H9 (cell line): Measurements from ENCODE around the gene ZBTB12. TPM values are rescaled to one million over a fixed set of nuclear protein-coding genes. Genes with fewer than 3 reads are reported as not detected.

ENCODE experiments used
- DNase-seq: peaks from one replicate; pipeline ENCODE4 v3.0.0-alpha.2; 2017
- H2AFZ ChIP-seq: one replicate; pipeline ENCODE4 v1.6.1; 2013; ENCODE audit warnings: mild to moderate bottlenecking, low read length, control low read depth, moderate library complexity
- H2AK5ac ChIP-seq: 2 replicates; pipeline ENCODE4 v1.6.1; 2013; ENCODE audit warnings: low read length, control low read depth, mixed read lengths; ENCODE audit not compliant: insufficient read length
- H2BK120ac ChIP-seq: one replicate; pipeline ENCODE4 v1.6.1; 2013; ENCODE audit warnings: low read depth, mild to moderate bottlenecking, low read length, control low read depth, inconsistent platforms; ENCODE audit not compliant: poor library complexity, severe bottlenecking
- H2BK12ac ChIP-seq: 2 replicates; pipeline ENCODE4 v1.6.1; 2013; ENCODE audit warnings: low read length, control low read depth, mixed read lengths, low read depth; ENCODE audit not compliant: insufficient read length
- H2BK15ac ChIP-seq: 2 replicates; pipeline ENCODE4 v1.6.1; 2013; ENCODE audit warnings: low read depth, low read length, control low read depth
- H2BK20ac ChIP-seq: one replicate; pipeline ENCODE4 v1.6.1; 2013; ENCODE audit warnings: low read depth, mild to moderate bottlenecking, low read length, control low read depth, inconsistent platforms; ENCODE audit not compliant: poor library complexity, severe bottlenecking
- H2BK5ac ChIP-seq: 2 replicates; pipeline ENCODE4 v1.6.1; 2013; ENCODE audit warnings: low read length, control low read depth, mixed read lengths; ENCODE audit not compliant: insufficient read length
- H3K14ac ChIP-seq: 2 replicates; pipeline ENCODE4 v1.6.1; 2013; ENCODE audit warnings: low read length, control low read depth; ENCODE audit not compliant: insufficient read depth
- H3K18ac ChIP-seq: 2 replicates; pipeline ENCODE4 v1.6.1; 2013; ENCODE audit warnings: low read depth, mild to moderate bottlenecking, mixed read lengths, low read length, control low read depth; ENCODE audit not compliant: insufficient read length
- H3K23ac ChIP-seq: 2 replicates; pipeline ENCODE4 v1.6.1; 2013; ENCODE audit warnings: low read length, control low read depth, mixed read lengths, low read depth; ENCODE audit not compliant: insufficient read length
- H3K23me2 ChIP-seq: 2 replicates; pipeline ENCODE4 v1.6.1; 2013; ENCODE audit warnings: low read depth, mild to moderate bottlenecking, mixed read lengths, low read length, control low read depth; ENCODE audit not compliant: insufficient read length, poor library complexity, severe bottlenecking
- H3K27ac ChIP-seq: 2 replicates; pipeline ENCODE4 v1.5.1; 2013; ENCODE audit warnings: low read length, control low read depth, mixed read lengths, low read depth; ENCODE audit not compliant: insufficient read length
- H3K27me3 ChIP-seq: 2 replicates; pipeline ENCODE4 v1.6.1; 2013; ENCODE audit warnings: low read length, control low read depth, inconsistent platforms; ENCODE audit not compliant: insufficient read depth
- H3K4ac ChIP-seq: 2 replicates; pipeline ENCODE4 v1.6.1; 2013; ENCODE audit warnings: low read depth, mild to moderate bottlenecking, control low read depth, inconsistent platforms, low read length, moderate library complexity
- H3K4me1 ChIP-seq: 2 replicates; pipeline ENCODE4 v1.6.1; 2013; ENCODE audit warnings: low read length, control low read depth, inconsistent platforms; ENCODE audit not compliant: insufficient read depth
- H3K4me2 ChIP-seq: 2 replicates; pipeline ENCODE4 v1.6.1; 2013; ENCODE audit warnings: low read length, control low read depth, mixed read lengths; ENCODE audit not compliant: insufficient read length, insufficient read depth
- H3K56ac ChIP-seq: 2 replicates; pipeline ENCODE4 v1.6.1; 2013; ENCODE audit warnings: low read depth, mild to moderate bottlenecking, mixed read lengths, low read length, control low read depth; ENCODE audit not compliant: insufficient read length
- H3K79me1 ChIP-seq: 2 replicates; pipeline ENCODE4 v1.6.1; 2013; ENCODE audit warnings: low read depth, mild to moderate bottlenecking, moderate library complexity, low read length, control low read depth, inconsistent platforms; ENCODE audit not compliant: insufficient read depth, poor library complexity, severe bottlenecking
- H3K79me2 ChIP-seq: 2 replicates; pipeline ENCODE4 v1.6.1; 2013; ENCODE audit warnings: low read length, control low read depth, inconsistent platforms; ENCODE audit not compliant: insufficient read depth
- H3K9ac ChIP-seq: 2 replicates; pipeline ENCODE4 v1.6.1; 2013; ENCODE audit warnings: low read length, control low read depth, mixed read lengths; ENCODE audit not compliant: insufficient read length; ENCODE audit errors: extremely low read depth
- H3K9me3 ChIP-seq: one replicate; pipeline ENCODE4 v1.6.1; 2013; ENCODE audit warnings: low read depth, low read length, inconsistent platforms; ENCODE audit not compliant: control insufficient read depth
- H3T11ph ChIP-seq: one replicate; pipeline ENCODE4 v1.6.1; 2013; ENCODE audit warnings: mild to moderate bottlenecking, low read length, control low read depth, inconsistent platforms
- H4K20me1 ChIP-seq: one replicate; pipeline ENCODE4 v1.6.1; 2013; ENCODE audit not compliant: control insufficient read depth, insufficient read length, insufficient read depth
- H4K5ac ChIP-seq: 2 replicates; pipeline ENCODE4 v1.6.1; 2013; ENCODE audit warnings: low read depth, mild to moderate bottlenecking, mixed read lengths, low read length, control low read depth; ENCODE audit not compliant: insufficient read length
- H4K8ac ChIP-seq: replicated peaks from 2 replicates; pipeline ENCODE4 v1.6.1; 2013; ENCODE audit warnings: low read length, control low read depth, mixed read lengths, low read depth; ENCODE audit not compliant: insufficient read length
- H4K91ac ChIP-seq: 2 replicates; pipeline ENCODE4 v1.6.1; 2013; ENCODE audit warnings: low read depth, mild to moderate bottlenecking, moderate library complexity, mixed read lengths, low read length, control low read depth; ENCODE audit not compliant: insufficient read length
- H3K27ac Mint-ChIP-seq, 3 experiments: 2 replicates in 2 of 3; 3 replicates in 1 of 3; pipeline ENCODE4 v1.8.0; 2020 to 2021; ENCODE audit warnings: mixed read lengths in 3 of 3, mild to moderate bottlenecking in 1 of 3, moderate library complexity in 1 of 3
- H3K27me3 Mint-ChIP-seq: 2 replicates; pipeline ENCODE4 v1.8.0; 2021; ENCODE audit warnings: low read depth, mild to moderate bottlenecking, moderate library complexity, mixed read lengths
- H3K36me3 Mint-ChIP-seq, 3 experiments: 2 replicates in 2 of 3; 3 replicates in 1 of 3; pipeline ENCODE4 v1.8.0; 2020 to 2021; ENCODE audit warnings: low read depth in 3 of 3, mixed read lengths in 3 of 3; ENCODE audit not compliant: insufficient read depth in 1 of 3
- H3K4me1 Mint-ChIP-seq, 2 experiments: 2 replicates each; pipeline ENCODE4 v1.8.0; 2020; ENCODE audit warnings: mixed read lengths in 2 of 2
- H3K4me3 Mint-ChIP-seq, 2 experiments: 2 replicates in 1 of 2; 3 replicates in 1 of 2; pipeline ENCODE4 v1.8.0; 2020 to 2021; ENCODE audit warnings: mild to moderate bottlenecking in 2 of 2, mixed read lengths in 2 of 2, moderate library complexity in 1 of 2
- H3K9me3 Mint-ChIP-seq, 2 experiments: 2 replicates in 1 of 2; 3 replicates in 1 of 2; pipeline ENCODE4 v1.8.0; 2020; ENCODE audit warnings: mild to moderate bottlenecking in 2 of 2, mixed read lengths in 2 of 2, moderate library complexity in 1 of 2
- WGBS: extraction: QIAGEN DNeasy Blood & Tissue Kit; methylation state at CpG from one replicate; pipeline ENCODE4 v1.1.7; 2013; ENCODE audit warnings: missing lambda C conversion rate, low lambda C conversion rate, mixed read lengths; ENCODE audit not compliant: insufficient read length; ENCODE audit errors: extremely low coverage; 5-methylcytosine and 5-hydroxymethylcytosine counted together
- total RNA-seq: library from RNA; stranded (reverse); gene quantifications from 2 replicates; pipeline ENCODE4 v1.2.1, GENCODE V29; 2021
- TF ChIP-seq, protein P1 (sequence below): fragments of 200-600 bp; sonication (generic); conservative IDR thresholded peaks from 3 replicates; pipeline ENCODE4 v1.8.0; 2021; ENCODE audit warnings: antibody characterized with exemption, mild to moderate bottlenecking

ZBTB12 gene
- total RNA-seq, 1 experiment from 2014 or later = 31.0 TPM

DNA sequence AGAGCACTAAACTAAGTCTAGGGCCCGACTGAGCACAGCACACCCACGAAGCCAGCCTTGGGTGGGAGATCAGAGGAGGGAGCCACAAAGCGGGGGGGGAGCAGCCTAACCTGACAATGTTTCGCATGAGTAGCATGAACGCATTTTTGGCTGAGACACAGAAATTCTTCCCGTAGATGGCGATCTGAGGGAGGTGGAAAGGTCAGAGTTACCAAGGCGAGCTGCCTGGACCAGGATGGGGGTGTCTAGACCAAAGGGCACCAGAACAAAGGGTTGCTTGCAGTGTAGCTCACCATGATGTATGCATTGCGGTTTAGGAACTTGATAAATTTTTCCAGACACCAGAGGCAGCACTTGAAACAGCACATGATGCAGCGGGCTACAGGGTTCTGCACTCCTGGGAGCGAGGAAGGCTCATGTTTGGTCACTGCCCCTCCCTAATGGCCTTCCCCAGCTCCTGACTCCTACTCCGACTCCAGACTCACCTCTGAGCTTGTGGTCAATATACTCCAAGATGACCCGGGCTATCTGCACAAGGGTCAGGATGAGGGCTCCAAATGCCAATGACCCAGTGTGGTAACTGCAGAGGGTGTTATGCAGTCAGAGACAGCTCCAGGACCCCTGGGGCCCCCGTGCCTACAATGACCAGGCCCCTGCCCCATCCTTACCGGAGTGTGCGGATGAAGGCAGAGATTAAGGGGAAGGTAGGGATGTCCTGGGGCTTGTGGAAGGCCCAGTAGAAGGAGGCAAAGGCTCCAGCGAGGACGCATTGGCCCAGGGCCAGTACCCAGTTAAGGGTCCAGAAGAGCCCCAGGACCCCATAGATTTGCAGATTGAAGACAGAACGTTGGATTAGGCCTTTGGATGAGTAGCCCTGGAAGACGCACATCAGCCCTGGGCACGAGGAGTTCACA, 36.4 kb downstream of the ZBTB12 start:
- H3K23ac ChIP-seq = no peak overlapping the region
- H3K56ac ChIP-seq = no peak overlapping the region
- H2BK120ac ChIP-seq = no peak overlapping the region
- no peak overlapping the region for H3K14ac ChIP-seq
- H3K79me2 ChIP-seq = no peaks in the 10 kb centered on the region
- no peak overlapping the region for H3K27ac ChIP-seq
- no peaks in the 10 kb centered on the region for H4K20me1 ChIP-seq
- no peaks in the 10 kb centered on the region; a peak in 1 of 5 replicates for H3K9me3 Mint-ChIP-seq
- TF ChIP-seq, protein P1, sequence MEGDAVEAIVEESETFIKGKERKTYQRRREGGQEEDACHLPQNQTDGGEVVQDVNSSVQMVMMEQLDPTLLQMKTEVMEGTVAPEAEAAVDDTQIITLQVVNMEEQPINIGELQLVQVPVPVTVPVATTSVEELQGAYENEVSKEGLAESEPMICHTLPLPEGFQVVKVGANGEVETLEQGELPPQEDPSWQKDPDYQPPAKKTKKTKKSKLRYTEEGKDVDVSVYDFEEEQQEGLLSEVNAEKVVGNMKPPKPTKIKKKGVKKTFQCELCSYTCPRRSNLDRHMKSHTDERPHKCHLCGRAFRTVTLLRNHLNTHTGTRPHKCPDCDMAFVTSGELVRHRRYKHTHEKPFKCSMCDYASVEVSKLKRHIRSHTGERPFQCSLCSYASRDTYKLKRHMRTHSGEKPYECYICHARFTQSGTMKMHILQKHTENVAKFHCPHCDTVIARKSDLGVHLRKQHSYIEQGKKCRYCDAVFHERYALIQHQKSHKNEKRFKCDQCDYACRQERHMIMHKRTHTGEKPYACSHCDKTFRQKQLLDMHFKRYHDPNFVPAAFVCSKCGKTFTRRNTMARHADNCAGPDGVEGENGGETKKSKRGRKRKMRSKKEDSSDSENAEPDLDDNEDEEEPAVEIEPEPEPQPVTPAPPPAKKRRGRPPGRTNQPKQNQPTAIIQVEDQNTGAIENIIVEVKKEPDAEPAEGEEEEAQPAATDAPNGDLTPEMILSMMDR = no peak
- no peak overlapping the region for H3K4me2 ChIP-seq
- H3K36me3 Mint-ChIP-seq = peaks cover 0 to 2% (median 0%) of the 10 kb centered on the region in 3 experiments; a peak in 1 of 7 replicates
- H3T11ph ChIP-seq = no peak overlapping the region
- peak overlapping the region; percentile 38 to 98; a peak in 4 of 5 replicates for H3K4me3 Mint-ChIP-seq
- H2BK20ac ChIP-seq = no peak overlapping the region
- no peak overlapping the region for H2AFZ ChIP-seq
- H2AK5ac ChIP-seq = no peak overlapping the region
- no peak overlapping the region for H3K4ac ChIP-seq
- no CpG with 5 or more reads among the region's 21 CpGs for WGBS
- H3K4me1 Mint-ChIP-seq = peaks cover 16 to 33% of the 10 kb centered on the region in 2 experiments
- H3K27ac Mint-ChIP-seq = peak overlapping the region; percentile 53 to 92 (median 64); a peak in 4 of 7 replicates
- H2BK12ac ChIP-seq = no peak overlapping the region
- no peak overlapping the region for H4K5ac ChIP-seq
- peaks cover 2% of the 10 kb centered on the region for H3K27me3 Mint-ChIP-seq
- H2BK5ac ChIP-seq = no peak overlapping the region
- H3K18ac ChIP-seq = no peak overlapping the region
- H2BK15ac ChIP-seq = no peak overlapping the region
- peaks cover 12% of the 10 kb centered on the region for H3K23me2 ChIP-seq
- no peak overlapping the region for H4K8ac ChIP-seq
- H3K27me3 ChIP-seq = no peaks in the 10 kb centered on the region
- no peaks in the 10 kb centered on the region for H3K79me1 ChIP-seq
- H3K4me1 ChIP-seq = no peaks in the 10 kb centered on the region
- no peak overlapping the region for H3K9ac ChIP-seq
- H4K91ac ChIP-seq = no peak overlapping the region
- no peaks in the 10 kb centered on the region for H3K9me3 ChIP-seq
- no peak for DNase-seq
